AG09309 (cell line): Measurements from ENCODE around the gene MPHOSPH9.

ENCODE experiments used
- DNase-seq: peaks from one replicate; pipeline ENCODE4 v3.0.0-alpha.2; 2010; ENCODE audit warnings: low read depth
- H3K4me3 ChIP-seq: 2 replicates; pipeline ENCODE4 v1.5.1; 2011; ENCODE audit warnings: mild to moderate bottlenecking, low read depth, low read length, moderate library complexity; ENCODE audit not compliant: control insufficient read depth
- CTCF ChIP-seq: IDR thresholded peaks from 2 replicates; pipeline ENCODE4 v1.5.1; 2011; ENCODE audit warnings: mild to moderate bottlenecking, low read depth, low read length, inconsistent platforms; ENCODE audit not compliant: insufficient read depth, control insufficient read depth; ENCODE audit errors: missing control alignments

The MPHOSPH9 gene

GRCh38 chr12:123118497-123118896 is 114.4 kb downstream of the MPHOSPH9 start:
- no peak for TF ChIP-seq CTCF
- no peak for DNase-seq
- no peak overlapping the region for H3K4me3 ChIP-seq

- DNase-seq: peak; percentile 97
- H3K4me3 ChIP-seq: no peak overlapping the region
- TF ChIP-seq CTCF: no peak
Observed at GRCh38 chr12:123115409-123116121, 117.4 kb downstream of the MPHOSPH9 start.

GRCh38 chr12:123114304-123115083 is 118.4 kb downstream of the MPHOSPH9 start:
- no peak for TF ChIP-seq CTCF
- H3K4me3 ChIP-seq: no peak overlapping the region
- no peak for DNase-seq

- no peak overlapping the region for H3K4me3 ChIP-seq
- no peak for TF ChIP-seq CTCF
Observed at GRCh38 chr12:123113026-123113425, 119.9 kb downstream of the MPHOSPH9 start.

GRCh38 chr12:123111498-123112165 is 121.3 kb downstream of the MPHOSPH9 start:
- no peak for DNase-seq
- H3K4me3 ChIP-seq: no peak overlapping the region
- no peak for TF ChIP-seq CTCF

More at GRCh38 chr12:123113026-123113425, 119.9 kb downstream of the MPHOSPH9 start:
- no peak for DNase-seq

GRCh38 chr12:123109319-123109772 is 123.6 kb downstream of the MPHOSPH9 start:
- no peak for TF ChIP-seq CTCF
- no peak for DNase-seq

More at GRCh38 chr12:123109319-123109772, 123.6 kb downstream of the MPHOSPH9 start:
- H3K4me3 ChIP-seq: no peak overlapping the region
